Common myeloid progenitor, CD34-positive (primary cell): ENCODE data around the gene CDK5RAP2.

Experiments
- CTCF ChIA-PET: fragments of 350-600 bp; sonication (Branson Sonifier 250); formaldehyde crosslinking; loops from one replicate; lab custom pipeline; 2021; ENCODE audit warnings: antibody characterized with exemption; lab: Charles Lee
- POLR2A ChIA-PET: fragments of 350-600 bp; sonication (Branson Sonifier 250); formaldehyde crosslinking; loops from one replicate; lab custom pipeline; 2021; ENCODE audit warnings: antibody characterized with exemption; lab: Charles Lee
- DNase-seq, 3 donors: peaks; one replicate each; pipeline versions ENCODE4 v3.0.0 to v3.0.0-alpha.2; 2013
- H3K27ac ChIP-seq, 2 experiments: 1 replicate in 1 of 2; 2 replicates in 1 of 2; pipeline ENCODE4 v1.7.0; 2013; ENCODE audit warnings: inconsistent platforms in 2 of 2, low read length in 2 of 2, mild to moderate bottlenecking in 2 of 2, low read depth in 1 of 2, moderate library complexity in 1 of 2; ENCODE audit not compliant: severe bottlenecking in 2 of 2, insufficient read depth in 1 of 2, poor library complexity in 1 of 2
- H3K27me3 ChIP-seq, 5 experiments: replicated peaks in 2 of 5; 1 replicate in 3 of 5; 2 replicates in 2 of 5; pipeline versions ENCODE4 v1.6.1 to v1.7.0; 2013; ENCODE audit warnings: low read length in 4 of 5, mild to moderate bottlenecking in 2 of 5, moderate library complexity in 2 of 5, inconsistent platforms in 1 of 5; ENCODE audit not compliant: insufficient read depth in 5 of 5, control insufficient read depth in 4 of 5
- H3K36me3 ChIP-seq, 4 experiments: 1 replicate in 2 of 4; 2 replicates in 2 of 4; pipeline versions ENCODE4 v1.6.1 to v1.7.0; 2013; ENCODE audit warnings: low read length in 3 of 4, control low read depth in 1 of 4, mild to moderate bottlenecking in 1 of 4; ENCODE audit not compliant: control insufficient read depth in 4 of 4, insufficient read depth in 4 of 4
- H3K4me1 ChIP-seq, 4 experiments: 1 replicate in 3 of 4; 2 replicates in 1 of 4; pipeline versions ENCODE4 v1.6.1 to v1.7.1; 2013; ENCODE audit warnings: low read length in 3 of 4, mild to moderate bottlenecking in 3 of 4, control low read depth in 1 of 4, inconsistent platforms in 1 of 4, moderate library complexity in 1 of 4; ENCODE audit not compliant: control insufficient read depth in 4 of 4, insufficient read depth in 4 of 4; ENCODE audit errors: control extremely low read depth in 1 of 4
- H3K4me3 ChIP-seq, 7 experiments: 1 replicate in 4 of 7; 2 replicates in 3 of 7; pipeline versions ENCODE4 v1.5.1 to v1.7.0; 2013; ENCODE audit warnings: mild to moderate bottlenecking in 7 of 7, low read length in 6 of 7, moderate library complexity in 6 of 7, inconsistent platforms in 2 of 7, low read depth in 2 of 7, control low read depth in 1 of 7; ENCODE audit not compliant: insufficient read depth in 4 of 7, control insufficient read depth in 1 of 7; ENCODE audit errors: extremely low read depth in 1 of 7
- H3K9me3 ChIP-seq, 5 experiments: 1 replicate in 4 of 5; 2 replicates in 1 of 5; pipeline versions ENCODE4 v1.6.1 to v1.7.1; 2013; ENCODE audit warnings: low read length in 4 of 5, mild to moderate bottlenecking in 2 of 5, inconsistent platforms in 1 of 5, low read depth in 1 of 5, moderate library complexity in 1 of 5; ENCODE audit not compliant: control insufficient read depth in 4 of 5, insufficient read depth in 2 of 5; ENCODE audit errors: control extremely low read depth in 1 of 5
- WGBS: methylation state at CpG from one replicate; pipeline ENCODE4 v1.1.5; 2013; ENCODE audit not compliant: insufficient coverage; 5-methylcytosine and 5-hydroxymethylcytosine counted together

Gene CDK5RAP2

DNA sequence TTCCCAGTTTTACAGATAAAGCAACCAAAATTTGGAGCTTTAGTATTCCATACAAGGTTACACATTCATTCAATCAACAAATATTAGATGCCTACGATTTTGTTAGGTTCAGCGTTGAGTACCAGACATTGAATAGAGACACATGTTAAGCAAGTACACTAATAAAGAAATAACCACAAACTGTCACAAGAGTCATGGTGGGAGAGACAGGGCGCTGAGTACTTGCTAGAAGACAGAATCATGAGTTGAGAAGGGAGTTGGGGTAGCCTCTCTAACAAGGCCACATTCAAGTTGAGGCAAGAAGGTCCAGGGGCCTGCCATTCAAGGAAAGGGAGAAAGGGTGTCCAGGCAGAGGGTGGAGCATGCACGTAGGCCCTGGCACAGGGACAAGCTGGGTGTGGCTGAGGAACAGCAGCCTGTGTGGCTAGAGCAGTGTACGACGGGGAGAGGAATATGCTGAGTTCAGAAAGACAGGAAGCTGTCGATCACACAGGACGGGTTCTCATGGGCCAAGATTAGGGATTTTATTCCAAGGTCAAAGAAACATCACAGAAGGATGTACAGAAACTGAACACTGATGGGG is 17.0 kb downstream of the CDK5RAP2 start:
- peaks cover 11 to 49% (median 19%) of the 10 kb centered on the region in 4 experiments for H3K36me3 ChIP-seq
- WGBS = 11% methylated on average over 6 of the region's 8 CpGs
- peaks cover 0 to 48% (median 16%) of the 10 kb centered on the region in 4 experiments for H3K4me1 ChIP-seq
- peak overlapping the region in 1 of 7 experiments; percentile 19 for H3K4me3 ChIP-seq
- no peaks in the 10 kb centered on the region for H3K27me3 ChIP-seq
- no peaks in the 10 kb centered on the region for H3K9me3 ChIP-seq
- H3K27ac ChIP-seq = no peak overlapping the region
- ChIA-PET CTCF (interaction anchor here (0.8 kb wide), 1 partner anchor 16 kb away, joined by 3 read pairs; no protein-coding TSS in a partner anchor), POLR2A (no interaction called here)
- peak in 2 of 3 donors; percentile 55 to 74 for DNase-seq

DNA sequence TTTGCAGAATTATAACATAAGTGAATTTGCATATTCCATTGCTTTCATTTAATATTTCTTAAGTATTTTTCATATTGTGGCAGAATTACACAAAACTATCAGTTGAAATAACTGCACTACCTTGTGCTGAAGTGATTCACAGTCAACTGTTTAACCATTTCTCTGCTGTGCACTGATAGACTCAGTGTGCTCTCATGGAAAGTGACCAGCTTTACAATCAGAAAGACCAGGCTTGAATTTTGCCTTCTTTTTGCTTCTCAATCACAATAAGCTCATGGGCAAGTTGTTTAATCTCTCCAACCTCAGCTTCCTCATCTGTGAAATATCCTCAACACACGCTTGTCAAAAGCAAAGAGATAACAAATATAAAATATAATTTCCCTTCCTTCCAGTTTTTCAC is 18.3 kb downstream of the CDK5RAP2 start:
- POLR2A ChIA-PET = no interaction called here
- H3K36me3 ChIP-seq = peaks cover 10 to 38% (median 13%) of the 10 kb centered on the region in 4 experiments

DNA sequence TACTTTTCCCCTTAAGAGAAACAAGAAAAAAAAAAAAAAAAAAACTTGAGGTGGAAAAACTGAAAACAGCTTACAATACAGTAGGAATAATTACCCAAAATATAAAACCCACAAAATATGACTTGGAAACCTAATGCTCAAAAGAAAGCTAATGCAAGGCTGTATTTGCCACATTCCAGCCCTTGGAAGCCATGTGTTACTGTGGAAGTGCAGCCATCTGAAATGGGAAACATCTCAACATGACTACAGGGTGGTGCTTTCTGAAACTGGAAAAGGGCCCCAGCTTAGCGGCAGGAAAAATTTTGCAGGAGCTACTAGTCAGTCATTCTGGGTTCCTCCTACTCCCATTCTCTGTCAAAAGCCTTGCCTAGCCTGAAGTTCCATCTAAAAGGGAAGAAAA is 20.4 kb downstream of the CDK5RAP2 start:
- WGBS = 100% methylated on average over 1 of the region's 1 CpG
- ChIA-PET POLR2A (interaction anchor here (0.6 kb wide), 1 partner anchor 10 kb away, joined by 3 read pairs; no protein-coding TSS in a partner anchor), CTCF (interaction anchor here (1.0 to 2.2 kb wide), 4 partner anchors 10 to 51 kb away, joined by 3 to 7 read pairs (median 5); no protein-coding TSS in a partner anchor)
- H3K4me1 ChIP-seq = peaks cover 2 to 73% (median 36%) of the 10 kb centered on the region in 4 experiments
- H3K9me3 ChIP-seq = no peaks in the 10 kb centered on the region
- no peak overlapping the region for H3K27ac ChIP-seq
- no peaks in the 10 kb centered on the region for H3K27me3 ChIP-seq
- H3K36me3 ChIP-seq = peaks cover 0 to 28% (median 3%) of the 10 kb centered on the region in 4 experiments
- DNase-seq = no peak
- H3K4me3 ChIP-seq = no peak overlapping the region

More for the DNA sequence above, 18.3 kb downstream of the CDK5RAP2 start:
- Histone ChIP-seq H3K4me1 (peaks cover 2 to 57% (median 21%) of the 10 kb centered on the region in 4 experiments), H3K4me3 (peak overlapping the region in 1 of 7 experiments; percentile 7), H3K27ac (no peak overlapping the region), H3K27me3 (no peaks in the 10 kb centered on the region), H3K9me3 (no peaks in the 10 kb centered on the region)
- 20% methylated on average over 1 of the region's 1 CpG for WGBS
- peak in 2 of 3 donors; percentile 66 to 84 for DNase-seq
- CTCF ChIA-PET = interaction anchor here (0.6 to 2.0 kb wide), 3 partner anchors 10 to 29 kb away, joined by 3 to 7 read pairs (median 5); no protein-coding TSS in a partner anchor

DNA sequence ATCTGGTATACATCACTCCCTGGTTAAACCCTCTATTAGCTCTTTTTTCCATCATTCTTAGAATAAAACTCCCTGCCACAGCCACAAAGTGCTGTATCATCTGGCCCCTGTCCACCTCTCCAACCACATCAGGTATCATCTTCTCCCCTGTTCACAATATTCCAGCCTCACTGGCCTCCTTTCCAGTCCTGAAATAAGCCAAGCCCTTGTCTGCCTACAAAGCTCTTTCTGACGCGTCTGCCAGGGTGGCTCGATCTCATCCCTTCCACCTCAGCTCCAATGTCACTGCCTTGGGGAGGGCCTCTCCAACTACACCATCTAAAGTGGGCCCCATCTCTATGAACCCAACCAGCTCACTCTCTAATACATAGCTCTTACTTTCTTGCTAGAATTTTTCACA is 21.5 kb downstream of the CDK5RAP2 start:
- Histone ChIP-seq H3K4me3 (no peak overlapping the region), H3K4me1 (peaks cover 2 to 68% (median 34%) of the 10 kb centered on the region in 4 experiments), H3K9me3 (no peaks in the 10 kb centered on the region), H3K36me3 (peaks cover 0 to 24% (median 2%) of the 10 kb centered on the region in 4 experiments), H3K27me3 (no peaks in the 10 kb centered on the region), H3K27ac (no peak overlapping the region)
- CTCF ChIA-PET = no interaction called here
- peak in 2 of 3 donors; percentile 18 to 28 for DNase-seq
- POLR2A ChIA-PET = no interaction called here
- WGBS = 95% methylated on average over 3 of the region's 3 CpGs

DNA sequence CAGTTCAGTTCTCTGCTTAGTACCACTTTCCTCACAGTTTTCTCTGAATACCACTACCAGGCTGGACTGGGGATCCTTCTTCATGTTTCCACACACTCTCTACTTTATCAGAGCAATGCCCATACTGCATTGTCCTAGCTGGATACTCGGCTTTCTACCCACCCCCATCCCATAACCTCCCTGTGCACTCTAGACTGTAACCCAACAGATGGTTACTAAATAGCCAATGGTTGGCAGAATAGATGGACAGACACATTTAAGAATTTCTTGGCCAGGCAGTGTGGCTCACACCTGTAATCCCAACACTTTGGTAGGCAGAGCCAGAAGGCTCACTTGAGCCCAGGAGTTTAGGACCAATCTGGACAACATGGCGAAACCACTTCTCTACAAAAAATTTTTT is 22.8 kb downstream of the CDK5RAP2 start:
- Histone ChIP-seq H3K27ac (peak overlapping the region; percentile 88 to 91), H3K4me1 (peaks cover 0 to 55% (median 28%) of the 10 kb centered on the region in 4 experiments), H3K4me3 (peak overlapping the region in 1 of 7 experiments; percentile 45), H3K27me3 (no peaks in the 10 kb centered on the region), H3K9me3 (no peaks in the 10 kb centered on the region), H3K36me3 (peaks cover 0 to 12% (median 2%) of the 10 kb centered on the region in 4 experiments)
- whole genome bisulfite sequencing = 0% methylated on average over 1 of the region's 2 CpGs
- ChIA-PET CTCF (interaction anchor here (1.3 to 1.5 kb wide), 2 partner anchors 8 to 18 kb away, joined by 3 to 4 read pairs; no protein-coding TSS in a partner anchor), POLR2A (interaction anchor here (1.1 kb wide), 1 partner anchor 27 kb away, joined by 3 read pairs; no protein-coding TSS in a partner anchor)
- no peak for DNase-seq

DNA sequence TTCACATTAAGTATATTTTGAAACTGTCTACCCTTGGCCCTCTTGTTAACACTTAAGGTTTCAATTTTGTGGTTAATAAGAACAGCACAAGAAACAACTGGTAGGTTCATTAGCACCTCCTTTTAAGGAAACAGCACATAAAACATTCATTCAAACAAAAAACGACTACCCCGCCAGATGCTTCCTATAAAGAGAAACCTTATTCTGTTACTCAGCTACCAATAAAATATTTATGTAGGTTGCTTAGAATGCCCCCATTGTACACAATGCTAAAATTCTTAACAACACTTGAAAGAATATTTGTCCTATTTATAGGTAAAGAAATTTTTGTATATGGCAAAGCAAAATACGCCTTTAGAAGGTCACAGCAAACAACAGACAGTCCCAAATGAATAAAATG is 23.2 kb downstream of the CDK5RAP2 start:
- CTCF ChIA-PET = interaction anchor here (1.1 to 1.5 kb wide), 3 partner anchors 8 to 17 kb away, joined by 3 to 4 read pairs (median 3); no protein-coding TSS in a partner anchor
- POLR2A ChIA-PET = interaction anchor here (1.1 kb wide), 1 partner anchor 27 kb away, joined by 3 read pairs; no protein-coding TSS in a partner anchor
- peaks cover 0 to 10% (median 2%) of the 10 kb centered on the region in 4 experiments for H3K36me3 ChIP-seq
- H3K27me3 ChIP-seq = no peaks in the 10 kb centered on the region
- no CpG with 5 or more reads among the region's 3 CpGs for WGBS
- H3K4me1 ChIP-seq = peaks cover 0 to 51% (median 26%) of the 10 kb centered on the region in 4 experiments
- H3K4me3 ChIP-seq = peak overlapping the region in 1 of 7 experiments; percentile 45
- no peaks in the 10 kb centered on the region for H3K9me3 ChIP-seq
- H3K27ac ChIP-seq = peak overlapping the region; percentile 88 to 91
- peak; percentile 51 to 95 (median 90) for DNase-seq
